CD8-positive, alpha-beta memory T cell (primary cell): Measurements from ENCODE around the gene DOCK10. TPM values are rescaled to one million over a fixed set of nuclear protein-coding genes. Genes with fewer than 3 reads are reported as not detected.

Experiments used
- CTCF ChIA-PET: fragments of 350-600 bp; sonication (Branson Sonifier 250); formaldehyde crosslinking; loops from one replicate; lab custom pipeline; 2021; ENCODE audit warnings: antibody characterized with exemption; lab: Charles Lee
- POLR2A ChIA-PET: fragments of 350-600 bp; sonication (Branson Sonifier 250); formaldehyde crosslinking; loops from one replicate; lab custom pipeline; 2021; ENCODE audit warnings: antibody characterized with exemption; lab: Charles Lee
- DNase-seq, 5 donors: peaks; one replicate each; pipeline versions ENCODE4 v3.0.0 to v3.0.0-alpha.2; 2020 to 2022; ENCODE audit warnings: mixed read lengths in 1 of 5
- H3K27ac ChIP-seq: one replicate; pipeline ENCODE4 v1.7.0; 2013; ENCODE audit warnings: low read depth, mild to moderate bottlenecking, low read length, moderate library complexity
- H3K27me3 ChIP-seq: 2 replicates; pipeline ENCODE4 v1.7.0; 2013; ENCODE audit warnings: low read length, mild to moderate bottlenecking; ENCODE audit not compliant: insufficient read depth, poor library complexity, severe bottlenecking
- H3K36me3 ChIP-seq: 2 replicates; pipeline ENCODE4 v1.7.0; 2013; ENCODE audit warnings: mild to moderate bottlenecking, low read length, moderate library complexity; ENCODE audit not compliant: insufficient read depth
- H3K4me1 ChIP-seq: 2 replicates; pipeline ENCODE4 v1.7.0; 2013; ENCODE audit warnings: mild to moderate bottlenecking, low read length, moderate library complexity; ENCODE audit not compliant: insufficient read depth
- H3K4me3 ChIP-seq: 2 replicates; pipeline ENCODE4 v1.7.0; 2013; ENCODE audit warnings: mild to moderate bottlenecking, low read length
- H3K9me3 ChIP-seq: 2 replicates; pipeline ENCODE4 v1.7.0; 2013; ENCODE audit warnings: mild to moderate bottlenecking, low read length
- H3K27ac Mint-ChIP-seq, 8 donors: one replicate each; pipeline ENCODE4 v1.8.0; 2020 to 2021; ENCODE audit warnings: mixed read lengths in 8 of 8, mild to moderate bottlenecking in 6 of 8, inconsistent platforms in 3 of 8, moderate library complexity in 3 of 8
- H3K27me3 Mint-ChIP-seq, 2 donors: one replicate each; pipeline ENCODE4 v1.8.0; 2020 to 2021; ENCODE audit warnings: mixed read lengths in 2 of 2, mild to moderate bottlenecking in 1 of 2, moderate library complexity in 1 of 2
- H3K36me3 Mint-ChIP-seq, 3 donors: one replicate each; pipeline ENCODE4 v1.8.0; 2020 to 2021; ENCODE audit warnings: mixed read lengths in 3 of 3, inconsistent platforms in 1 of 3, mild to moderate bottlenecking in 1 of 3
- H3K4me1 Mint-ChIP-seq, 3 donors: one replicate each; pipeline ENCODE4 v1.8.0; 2020 to 2021; ENCODE audit warnings: mixed read lengths in 3 of 3, inconsistent platforms in 1 of 3, mild to moderate bottlenecking in 1 of 3
- H3K4me3 Mint-ChIP-seq, 7 donors: one replicate each; pipeline ENCODE4 v1.8.0; 2020 to 2021; ENCODE audit warnings: mixed read lengths in 7 of 7, mild to moderate bottlenecking in 6 of 7, moderate library complexity in 4 of 7, inconsistent platforms in 2 of 7
- H3K9me3 Mint-ChIP-seq, 5 donors: one replicate each; pipeline ENCODE4 v1.8.0; 2020 to 2022; ENCODE audit warnings: mixed read lengths in 5 of 5, mild to moderate bottlenecking in 3 of 5, moderate library complexity in 2 of 5, inconsistent platforms in 1 of 5
- polyA plus RNA-seq: library from polyadenylated mRNA; unstranded; fragments of 300-500 nt; fragmentation: Illumina TruSeq; gene quantifications from one replicate; pipeline ENCODE4 v1.2.3, GENCODE V29; 2021
- total RNA-seq, 2 experiments: library from RNA; stranded (reverse); gene quantifications; one replicate each; pipeline ENCODE4 v1.2.3, GENCODE V29; 2021

DOCK10 gene
- total and polyA plus RNA-seq, 3 experiments from 2014 or later, result 52.4 to 138 (median 135) TPM

DNA sequence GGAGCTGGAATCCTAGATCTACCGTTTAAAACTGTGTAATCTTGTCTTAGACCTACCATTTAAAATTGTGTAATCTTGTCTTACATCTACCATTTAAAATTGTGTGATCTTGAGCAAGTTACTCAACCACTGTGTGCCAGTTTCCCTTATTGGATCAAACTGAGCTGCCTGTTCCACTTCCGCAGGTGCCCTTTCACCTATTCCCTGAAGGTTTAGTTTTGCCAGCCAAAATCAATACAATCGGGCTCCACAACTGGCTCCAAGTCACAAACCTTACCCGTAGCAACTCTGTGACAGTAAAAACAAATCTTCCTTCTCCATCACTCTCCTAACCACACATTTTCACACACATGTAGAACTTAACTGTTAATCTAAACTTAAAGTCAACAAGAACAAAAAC, 20.1 kb downstream of the DOCK10 start:
- Histone ChIP-seq H3K27me3 (no peaks in the 10 kb centered on the region), H3K36me3 (no peaks in the 10 kb centered on the region), H3K4me1 (peaks cover 61% of the 10 kb centered on the region), H3K4me3 (no peak overlapping the region), H3K27ac (no peak overlapping the region), H3K9me3 (no peaks in the 10 kb centered on the region)
- peaks cover 80 to 91% (median 91%) of the 10 kb centered on the region in 3 donors for H3K4me1 Mint-ChIP-seq
- H3K27ac Mint-ChIP-seq, result peak overlapping the region in 4 of 8 donors; percentile 0 to 42 (median 26)
- H3K9me3 Mint-ChIP-seq, result no peaks in the 10 kb centered on the region
- H3K36me3 Mint-ChIP-seq, result peaks cover 0 to 26% (median 5%) of the 10 kb centered on the region in 3 donors
- CTCF ChIA-PET, result no interaction called here
- H3K27me3 Mint-ChIP-seq, result no peaks in the 10 kb centered on the region
- POLR2A ChIA-PET, result interaction anchor here (0.6 kb wide), 1 partner anchor 639 kb away, joined by 3 read pairs; no protein-coding TSS in a partner anchor
- H3K4me3 Mint-ChIP-seq, result peak overlapping the region in 2 of 7 donors; percentile 0 to 1
- no peak for DNase-seq

DNA sequence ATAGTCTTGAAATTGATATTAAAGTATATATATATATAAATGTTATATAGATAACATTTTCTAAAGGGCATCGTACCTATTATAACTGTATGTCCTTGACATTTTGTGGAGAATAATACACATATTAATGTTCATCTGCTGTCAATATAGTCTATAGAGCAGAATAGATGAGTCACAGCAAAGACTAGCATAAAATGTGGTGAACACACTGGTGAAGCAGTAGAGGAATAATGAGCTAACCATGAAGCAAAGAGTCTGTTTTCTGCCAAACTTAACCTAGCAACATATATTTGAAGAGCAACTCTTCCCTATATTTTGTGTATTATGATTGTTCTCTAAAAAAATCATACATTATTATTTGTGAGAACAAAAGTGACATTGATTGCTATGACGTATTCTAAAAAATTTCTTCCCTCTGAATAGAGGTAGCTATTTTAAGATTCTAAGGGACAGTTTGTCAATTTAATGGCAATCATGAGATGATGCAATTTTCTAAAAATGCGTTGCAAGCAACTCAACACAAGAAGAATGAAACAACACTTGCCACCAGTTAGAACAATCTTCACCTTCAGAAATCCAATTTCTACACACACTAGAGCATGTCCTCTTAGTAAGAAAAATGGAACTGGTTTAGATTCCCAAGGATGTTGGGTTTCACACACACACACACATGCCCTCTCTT, 22.0 kb downstream of the DOCK10 start:
- no peaks in the 10 kb centered on the region for H3K36me3 ChIP-seq
- no peak overlapping the region for H3K4me3 ChIP-seq
- ChIA-PET CTCF (interaction anchor here (1.0 kb wide), 1 partner anchor 12 kb away, joined by 3 read pairs; no protein-coding TSS in a partner anchor), POLR2A (no interaction called here)
- Mint-ChIP-seq H3K36me3 (peaks cover 0 to 23% (median 2%) of the 10 kb centered on the region in 3 donors), H3K9me3 (no peaks in the 10 kb centered on the region), H3K4me1 (peaks cover 68 to 84% (median 84%) of the 10 kb centered on the region in 3 donors), H3K27ac (peak overlapping the region in 1 of 8 donors; percentile 5), H3K4me3 (no peak overlapping the region), H3K27me3 (no peaks in the 10 kb centered on the region)
- no peaks in the 10 kb centered on the region for H3K9me3 ChIP-seq
- no peaks in the 10 kb centered on the region for H3K27me3 ChIP-seq
- H3K27ac ChIP-seq, result no peak overlapping the region
- H3K4me1 ChIP-seq, result peaks cover 44% of the 10 kb centered on the region
- DNase-seq, result no peak

DNA sequence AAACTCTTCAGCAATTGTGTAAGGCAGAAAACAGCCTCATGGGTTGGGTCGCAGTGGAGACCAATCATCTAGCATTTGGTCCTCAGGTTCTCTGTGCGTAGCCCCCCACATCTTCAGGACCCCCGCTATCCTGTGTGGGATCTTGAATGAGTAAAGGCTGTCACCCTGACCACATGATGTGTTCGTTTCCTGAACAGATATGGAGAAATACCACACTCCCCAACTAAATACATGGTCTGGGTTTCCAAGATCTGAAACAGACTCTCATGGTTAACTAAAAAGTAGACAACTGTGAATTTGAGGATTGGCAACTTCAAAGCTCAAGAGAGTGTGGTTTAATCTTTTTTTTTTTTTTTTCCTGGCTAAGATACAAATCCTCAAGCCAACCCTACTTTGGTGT, 23.2 kb downstream of the DOCK10 start:
- H3K27me3 Mint-ChIP-seq, result no peaks in the 10 kb centered on the region
- H3K4me1 Mint-ChIP-seq, result peaks cover 63 to 87% (median 86%) of the 10 kb centered on the region in 3 donors
- Histone ChIP-seq H3K36me3 (no peaks in the 10 kb centered on the region), H3K27ac (no peak overlapping the region), H3K4me3 (no peak overlapping the region), H3K4me1 (peaks cover 49% of the 10 kb centered on the region), H3K27me3 (no peaks in the 10 kb centered on the region), H3K9me3 (no peaks in the 10 kb centered on the region)
- peak overlapping the region in 2 of 7 donors; percentile 13 to 38 for H3K4me3 Mint-ChIP-seq
- ChIA-PET POLR2A (no interaction called here), CTCF (interaction anchor here (1.2 kb wide), 1 partner anchor 16 kb away, joined by 4 read pairs; no protein-coding TSS in a partner anchor)
- H3K9me3 Mint-ChIP-seq, result no peaks in the 10 kb centered on the region
- peaks cover 0 to 19% (median 2%) of the 10 kb centered on the region in 3 donors for H3K36me3 Mint-ChIP-seq
- peak overlapping the region in 4 of 8 donors; percentile 22 to 55 (median 49) for H3K27ac Mint-ChIP-seq
- no peak for DNase-seq

DNA sequence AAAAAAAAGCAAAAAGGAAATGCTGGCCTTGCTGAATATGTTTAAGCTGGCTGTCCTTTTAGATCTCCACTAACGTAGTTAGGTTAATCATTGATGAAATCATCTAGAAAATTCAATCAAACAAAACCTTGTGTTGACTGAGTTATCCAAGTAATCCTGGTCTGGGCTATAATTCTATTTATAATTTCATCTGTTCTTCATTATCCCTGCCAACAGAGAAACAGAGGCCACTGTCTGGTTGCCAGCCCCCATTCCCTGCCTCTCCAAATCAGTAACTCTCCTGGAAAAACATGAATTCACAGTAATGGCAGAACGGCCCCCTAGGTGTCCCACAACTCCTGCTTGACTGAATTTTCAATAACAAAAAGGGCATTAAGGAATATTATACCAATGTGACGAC, 24.6 kb downstream of the DOCK10 start:
- Histone ChIP-seq H3K9me3 (no peaks in the 10 kb centered on the region), H3K27ac (no peak overlapping the region), H3K27me3 (no peaks in the 10 kb centered on the region), H3K4me1 (peaks cover 49% of the 10 kb centered on the region), H3K4me3 (no peak overlapping the region), H3K36me3 (no peaks in the 10 kb centered on the region)
- no peaks in the 10 kb centered on the region for H3K9me3 Mint-ChIP-seq
- POLR2A ChIA-PET, result interaction anchor here (0.6 kb wide), 1 partner anchor 50 kb away, joined by 3 read pairs; no protein-coding TSS in a partner anchor
- H3K4me3 Mint-ChIP-seq, result no peak overlapping the region
- H3K27ac Mint-ChIP-seq, result peak overlapping the region in 2 of 8 donors; percentile 23 to 55
- H3K27me3 Mint-ChIP-seq, result no peaks in the 10 kb centered on the region
- CTCF ChIA-PET, result interaction anchor here (1.1 to 1.4 kb wide), 2 partner anchors 16 to 82 kb away, joined by 3 read pairs; no protein-coding TSS in a partner anchor
- DNase-seq, result no peak
- H3K4me1 Mint-ChIP-seq, result peaks cover 63 to 88% (median 85%) of the 10 kb centered on the region in 3 donors
- peaks cover 0 to 14% (median 2%) of the 10 kb centered on the region in 3 donors for H3K36me3 Mint-ChIP-seq

DNA sequence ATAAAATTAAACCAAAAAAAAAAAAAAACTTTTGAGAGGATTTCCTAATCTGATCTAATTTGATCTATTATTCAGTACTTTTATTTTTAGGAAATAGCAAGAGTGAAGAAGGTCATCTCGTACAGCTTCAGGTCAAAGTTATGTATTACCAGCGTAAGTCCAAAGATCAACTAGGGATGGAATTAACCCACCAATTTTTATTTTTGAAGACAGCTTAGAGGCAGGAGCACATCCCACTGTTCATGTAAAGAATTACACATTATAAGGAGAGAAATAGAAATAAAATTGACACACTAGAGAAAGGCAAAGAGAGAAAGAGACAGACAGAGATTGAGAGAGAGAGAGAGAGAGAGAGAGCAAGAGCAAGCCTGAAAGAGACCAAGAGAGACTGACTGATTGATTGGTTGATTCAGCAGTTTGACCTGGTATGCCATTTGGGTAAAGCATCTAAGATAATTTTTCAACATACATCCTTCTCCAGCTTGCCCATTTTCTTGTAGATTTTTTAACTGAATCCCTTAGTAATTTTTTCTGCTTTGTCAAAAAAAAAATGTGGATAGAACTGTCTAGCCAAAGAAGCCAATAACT, 25.1 kb downstream of the DOCK10 start:
- Histone ChIP-seq H3K27ac (no peak overlapping the region), H3K4me3 (no peak overlapping the region), H3K36me3 (no peaks in the 10 kb centered on the region), H3K9me3 (no peaks in the 10 kb centered on the region), H3K27me3 (no peaks in the 10 kb centered on the region), H3K4me1 (peaks cover 48% of the 10 kb centered on the region)
- Mint-ChIP-seq H3K27me3 (no peaks in the 10 kb centered on the region), H3K36me3 (peaks cover 0 to 13% (median 0%) of the 10 kb centered on the region in 3 donors), H3K9me3 (no peaks in the 10 kb centered on the region), H3K4me1 (peaks cover 62 to 88% (median 83%) of the 10 kb centered on the region in 3 donors), H3K4me3 (no peak overlapping the region), H3K27ac (peak overlapping the region in 3 of 8 donors; percentile 5 to 23 (median 12))
- CTCF ChIA-PET, result interaction anchor here (1.1 to 1.4 kb wide), 2 partner anchors 15 to 82 kb away, joined by 3 read pairs; no protein-coding TSS in a partner anchor
- DNase-seq, result no peak
- POLR2A ChIA-PET, result interaction anchor here (0.6 kb wide), 1 partner anchor 49 kb away, joined by 3 read pairs; no protein-coding TSS in a partner anchor

DNA sequence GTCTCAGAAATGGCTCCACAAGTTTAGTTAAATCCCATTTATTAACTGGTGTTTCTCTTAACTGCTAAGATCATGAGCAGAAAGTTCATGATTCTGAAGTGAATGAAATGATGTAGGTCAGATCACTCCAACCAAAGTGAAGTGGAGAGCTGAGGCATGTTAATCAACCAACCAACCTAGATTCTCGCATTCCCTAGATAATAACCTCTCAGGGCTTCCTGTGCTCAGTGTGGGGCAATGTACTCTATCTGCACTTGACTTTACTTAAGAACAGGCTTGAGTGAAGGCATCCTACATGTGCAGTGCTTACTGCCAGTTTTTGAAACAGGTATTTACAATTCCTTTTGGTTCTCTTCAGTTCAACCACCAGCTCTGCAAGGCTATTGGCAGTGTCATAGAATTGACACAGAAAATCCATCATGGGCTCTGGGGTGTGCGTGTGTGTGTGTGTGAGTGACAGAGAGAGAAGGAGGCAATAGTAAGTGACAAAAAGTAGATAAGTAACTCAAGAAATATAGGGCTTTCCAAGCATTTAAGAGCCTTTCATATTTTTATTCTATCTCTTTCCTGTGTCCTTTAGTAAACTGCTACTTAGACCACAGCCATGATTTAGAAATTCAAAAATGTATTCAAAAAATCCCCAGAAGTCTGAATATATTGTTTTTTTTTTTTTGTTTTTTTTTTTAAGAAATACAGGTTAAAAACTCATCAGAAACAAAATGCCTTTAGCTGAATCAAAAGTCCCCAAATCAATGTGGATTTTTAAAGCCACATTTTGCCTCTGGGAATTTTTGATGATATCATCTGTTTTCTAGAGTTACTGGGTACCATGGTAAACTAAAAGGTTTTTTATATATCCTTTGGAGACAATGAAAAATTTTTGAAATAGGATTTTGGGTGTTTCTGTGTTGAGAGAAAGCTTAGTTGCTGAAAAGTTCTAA, 28.6 kb downstream of the DOCK10 start:
- Histone ChIP-seq H3K4me1 (peaks cover 54% of the 10 kb centered on the region), H3K27me3 (no peaks in the 10 kb centered on the region), H3K4me3 (no peak overlapping the region), H3K9me3 (no peaks in the 10 kb centered on the region), H3K27ac (no peak overlapping the region), H3K36me3 (no peaks in the 10 kb centered on the region)
- POLR2A ChIA-PET, result interaction anchor here (0.6 kb wide), 1 partner anchor 127 kb away, joined by 7 read pairs; no protein-coding TSS in a partner anchor
- CTCF ChIA-PET, result interaction anchor here (5.4 kb wide), 1 partner anchor 12 kb away, joined by 30 read pairs; no protein-coding TSS in a partner anchor
- no peak for DNase-seq
- peaks cover 58 to 89% (median 86%) of the 10 kb centered on the region in 3 donors for H3K4me1 Mint-ChIP-seq
- no peaks in the 10 kb centered on the region for H3K36me3 Mint-ChIP-seq
- H3K27ac Mint-ChIP-seq, result peak overlapping the region; percentile 18 to 77 (median 44)
- no peaks in the 10 kb centered on the region for H3K9me3 Mint-ChIP-seq
- H3K27me3 Mint-ChIP-seq, result no peaks in the 10 kb centered on the region
- no peak overlapping the region for H3K4me3 Mint-ChIP-seq

DNA sequence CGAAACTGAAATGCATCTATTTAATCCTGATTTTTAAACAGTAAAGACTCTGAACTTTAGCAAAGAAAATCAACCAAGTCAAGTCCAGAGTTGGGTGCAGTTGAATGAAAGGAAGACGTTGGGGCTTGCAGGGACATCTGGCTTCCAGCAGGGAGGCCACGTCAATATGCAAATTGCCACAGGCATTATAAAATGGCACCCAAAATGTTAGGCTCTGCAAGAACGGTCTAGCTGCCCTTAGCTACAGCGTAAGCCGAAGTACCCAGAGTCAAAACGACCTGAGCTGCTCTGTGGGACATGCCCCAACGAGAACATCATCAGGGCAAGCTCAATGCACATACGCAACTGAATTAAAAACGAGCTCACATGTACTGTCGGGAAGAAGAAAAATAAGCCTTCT, 30.7 kb downstream of the DOCK10 start:
- Histone ChIP-seq H3K4me1 (peaks cover 57% of the 10 kb centered on the region), H3K27me3 (no peaks in the 10 kb centered on the region), H3K4me3 (no peak overlapping the region), H3K9me3 (no peaks in the 10 kb centered on the region), H3K36me3 (no peaks in the 10 kb centered on the region), H3K27ac (no peak overlapping the region)
- CTCF ChIA-PET, result interaction anchor here (5.4 kb wide), 1 partner anchor 10 kb away, joined by 30 read pairs; no protein-coding TSS in a partner anchor
- H3K4me1 Mint-ChIP-seq, result peaks cover 70 to 96% (median 92%) of the 10 kb centered on the region in 3 donors
- no peak overlapping the region for H3K4me3 Mint-ChIP-seq
- no peaks in the 10 kb centered on the region for H3K9me3 Mint-ChIP-seq
- peaks cover 0 to 3% (median 2%) of the 10 kb centered on the region in 3 donors for H3K36me3 Mint-ChIP-seq
- POLR2A ChIA-PET, result interaction anchor here (0.6 kb wide), 1 partner anchor 138 kb away, joined by 6 read pairs; no protein-coding TSS in a partner anchor
- H3K27me3 Mint-ChIP-seq, result no peaks in the 10 kb centered on the region
- no peak for DNase-seq
- H3K27ac Mint-ChIP-seq, result peak overlapping the region in 3 of 8 donors; percentile 18 to 63 (median 29)
